ENCODE data around the gene HOXC6.

- TF ChIP-seq CTCF (IDR thresholded peaks at IDR 0.05) (no peak), POLR2A (IDR thresholded peaks at IDR 0.05) (no peak), POLR2AphosphoS5 (IDR thresholded peaks at IDR 0.05) (no peak)
Measured at GRCh38 chr12:54016478-54016964, 11.7 kb upstream of the HOXC6 start.
